GM19324 (cell line): ENCODE results near the gene REV3L.
"Not testable (repeated sequence)": the region's sequence is repeated elsewhere in the genome, so short reads cannot be mapped to it uniquely, and the experiment has no call there.

Source experiments
- ATAC-seq: cut with Tn5 transposase; IDR thresholded peaks from one replicate; pipeline ENCODE4 v1.9.1; 2021; ENCODE audit warnings: mild to moderate bottlenecking, moderate library complexity; ENCODE audit not compliant: unreplicated experiment, low FRiP score

The REV3L gene

GRCh38 chr6:111381728-111382127, 101.3 kb downstream of the REV3L start:
- ATAC-seq = no peak

GRCh38 chr6:111381123-111381522, 101.9 kb downstream of the REV3L start:
- ATAC-seq = no peak

- ATAC-seq = no peak
These were observed 103.2 kb downstream of the REV3L start for GRCh38 chr6:111379831-111380230.

GRCh38 chr6:111379302-111379701, 103.7 kb downstream of the REV3L start:
- ATAC-seq = no peak

- no peak for ATAC-seq
These were observed 105.4 kb downstream of the REV3L start for GRCh38 chr6:111377558-111378120.

- no peak for ATAC-seq
These were observed 115.5 kb downstream of the REV3L start for GRCh38 chr6:111367393-111368088.

- ATAC-seq = no peak
These were observed 121.4 kb downstream of the REV3L start for GRCh38 chr6:111361648-111362047.

- no peak for ATAC-seq
These were observed 124.6 kb downstream of the REV3L start for GRCh38 chr6:111358454-111358853.

- no peak for ATAC-seq
These were observed 125.3 kb downstream of the REV3L start for GRCh38 chr6:111357705-111358104.

GRCh38 chr6:111356551-111356950, 126.5 kb downstream of the REV3L start:
- ATAC-seq = no peak

GRCh38 chr6:111354758-111355555, 128.1 kb downstream of the REV3L start:
- ATAC-seq = no peak

GRCh38 chr6:111353912-111354462, 129.0 kb downstream of the REV3L start:
- ATAC-seq = no peak

- no peak for ATAC-seq
These were observed 135.4 kb downstream of the REV3L start for GRCh38 chr6:111347589-111347988.

- no peak for ATAC-seq
These were observed 140.1 kb downstream of the REV3L start for GRCh38 chr6:111342913-111343312.

GRCh38 chr6:111339294-111339693, 143.7 kb downstream of the REV3L start:
- peak; percentile 12 for ATAC-seq

- peak; percentile 96 for ATAC-seq
These were observed 144.2 kb downstream of the REV3L start for GRCh38 chr6:111338843-111339242.

GRCh38 chr6:111337829-111338236, 145.2 kb downstream of the REV3L start:
- no peak for ATAC-seq

- ATAC-seq = no peak
These were observed 153.0 kb downstream of the REV3L start for GRCh38 chr6:111329882-111330633.

GRCh38 chr6:111326563-111326962, 156.5 kb downstream of the REV3L start:
- ATAC-seq = no peak

GRCh38 chr6:111322145-111322544, 160.9 kb downstream of the REV3L start:
- no peak for ATAC-seq

- not testable (repeated sequence) for ATAC-seq
These were observed 175.1 kb downstream of the REV3L start for GRCh38 chr6:111307950-111308349.
